ENCODE results near the gene CAPN5.

The CAPN5 gene

GRCh38 chr11:77138106-77138649 is 71.4 kb downstream of the CAPN5 start:
- DNase-seq, result no peak

- DNase-seq, result no peak
Observed at GRCh38 chr11:77139201-77139600, 72.4 kb downstream of the CAPN5 start.

- no peak for DNase-seq
Observed at GRCh38 chr11:77140231-77140851, 73.6 kb downstream of the CAPN5 start.

GRCh38 chr11:77141034-77141433 is 74.3 kb downstream of the CAPN5 start:
- DNase-seq, result no peak

GRCh38 chr11:77141475-77141874 is 74.7 kb downstream of the CAPN5 start:
- DNase-seq, result no peak

GRCh38 chr11:77142091-77142975 is 75.6 kb downstream of the CAPN5 start:
- no peak for DNase-seq

GRCh38 chr11:77143405-77144020 is 76.7 kb downstream of the CAPN5 start:
- DNase-seq, result no peak

- DNase-seq, result no peak
Observed at GRCh38 chr11:77144196-77144856, 77.6 kb downstream of the CAPN5 start.

- no peak for DNase-seq
Observed at GRCh38 chr11:77144857-77145428, 78.2 kb downstream of the CAPN5 start.

- no peak for DNase-seq
Observed at GRCh38 chr11:77146261-77147035, 79.7 kb downstream of the CAPN5 start.

GRCh38 chr11:77147036-77147315 is 80.2 kb downstream of the CAPN5 start:
- no peak for DNase-seq

- peak; percentile 43 for DNase-seq
Observed at GRCh38 chr11:77147668-77148321, 81.0 kb downstream of the CAPN5 start.

GRCh38 chr11:77148963-77149715 is 82.4 kb downstream of the CAPN5 start:
- no peak for DNase-seq

GRCh38 chr11:77149716-77150392 is 83.1 kb downstream of the CAPN5 start:
- DNase-seq, result no peak

GRCh38 chr11:77150836-77151235 is 84.1 kb downstream of the CAPN5 start:
- no peak for DNase-seq

GRCh38 chr11:77151804-77152509 is 85.2 kb downstream of the CAPN5 start:
- DNase-seq, result no peak

- no peak for DNase-seq
Observed at GRCh38 chr11:77152846-77153245, 86.1 kb downstream of the CAPN5 start.

GRCh38 chr11:77153276-77154185 is 86.8 kb downstream of the CAPN5 start:
- no peak for DNase-seq

Measured in effector CD8-positive, alpha-beta T cell (primary cell).